Measurements from ENCODE around the gene SLIT3.

- TF ChIP-seq, protein P1, sequence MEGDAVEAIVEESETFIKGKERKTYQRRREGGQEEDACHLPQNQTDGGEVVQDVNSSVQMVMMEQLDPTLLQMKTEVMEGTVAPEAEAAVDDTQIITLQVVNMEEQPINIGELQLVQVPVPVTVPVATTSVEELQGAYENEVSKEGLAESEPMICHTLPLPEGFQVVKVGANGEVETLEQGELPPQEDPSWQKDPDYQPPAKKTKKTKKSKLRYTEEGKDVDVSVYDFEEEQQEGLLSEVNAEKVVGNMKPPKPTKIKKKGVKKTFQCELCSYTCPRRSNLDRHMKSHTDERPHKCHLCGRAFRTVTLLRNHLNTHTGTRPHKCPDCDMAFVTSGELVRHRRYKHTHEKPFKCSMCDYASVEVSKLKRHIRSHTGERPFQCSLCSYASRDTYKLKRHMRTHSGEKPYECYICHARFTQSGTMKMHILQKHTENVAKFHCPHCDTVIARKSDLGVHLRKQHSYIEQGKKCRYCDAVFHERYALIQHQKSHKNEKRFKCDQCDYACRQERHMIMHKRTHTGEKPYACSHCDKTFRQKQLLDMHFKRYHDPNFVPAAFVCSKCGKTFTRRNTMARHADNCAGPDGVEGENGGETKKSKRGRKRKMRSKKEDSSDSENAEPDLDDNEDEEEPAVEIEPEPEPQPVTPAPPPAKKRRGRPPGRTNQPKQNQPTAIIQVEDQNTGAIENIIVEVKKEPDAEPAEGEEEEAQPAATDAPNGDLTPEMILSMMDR (IDR thresholded peaks at IDR 0.05), result no peak
- TF ChIP-seq POLR2A (IDR thresholded peaks at IDR 0.05) (no peak), POLR2AphosphoS5 (IDR thresholded peaks at IDR 0.05; ENCODE audit: insufficient read depth in 1 of 2, low read depth in 1 of 2) (no peak)
Measured at GRCh38 chr5:169095976-169096375, 205.0 kb downstream of the SLIT3 start.
